Cerebellar nuclear complex (tissue), 1 donor: ENCODE data around the gene HIP1R.

Source experiments
- DNase-seq, 2 experiments: peaks; one replicate each; lab custom pipeline; 2025; lab: John Stamatoyannopoulos, UW

HIP1R gene

DNA sequence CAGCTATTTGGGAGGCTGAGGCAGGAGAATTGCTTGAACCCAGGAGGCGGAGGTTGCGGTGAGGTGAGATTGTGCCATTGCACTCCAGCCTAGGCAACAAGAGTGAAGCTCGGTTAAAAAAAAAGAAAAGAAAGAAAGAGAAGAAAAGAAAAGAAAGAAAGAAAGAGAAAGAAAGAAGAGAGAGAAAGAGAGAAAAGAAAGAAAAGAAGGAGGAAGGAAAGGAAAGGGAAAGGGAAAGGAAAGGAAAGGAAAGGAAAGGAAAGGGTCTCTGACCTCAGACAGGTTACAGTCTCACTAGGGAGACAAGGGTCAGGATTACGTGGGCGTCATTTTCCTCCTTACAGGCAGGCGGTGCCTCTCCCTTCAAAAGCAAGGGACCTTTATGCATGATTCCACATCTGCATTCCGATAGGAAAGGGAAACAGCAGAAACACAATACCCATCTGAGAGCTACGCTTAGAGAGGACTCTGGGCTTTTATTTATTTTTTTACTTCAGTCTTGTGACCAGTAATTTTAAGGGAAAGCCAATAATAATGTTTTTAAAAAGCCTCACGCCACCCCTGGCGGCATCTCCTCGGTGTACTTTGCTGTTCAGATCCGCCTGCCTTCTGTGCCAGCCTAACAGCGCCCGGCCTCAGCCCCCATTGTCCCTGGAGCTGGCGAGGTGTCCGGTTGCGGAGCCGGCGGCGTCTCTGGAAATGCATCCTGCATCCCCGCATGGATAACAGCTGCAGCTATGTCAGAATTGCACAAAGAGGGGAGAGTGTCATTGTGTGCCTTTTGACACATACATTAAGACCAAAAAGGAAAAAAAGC is 945 bp upstream of the HIP1R start:
- DNase-seq, result no peak

- DNase-seq, result no peak
Measured at GRCh38 chr12:122835750-122836026, 431 bp downstream of the HIP1R start.

DNA sequence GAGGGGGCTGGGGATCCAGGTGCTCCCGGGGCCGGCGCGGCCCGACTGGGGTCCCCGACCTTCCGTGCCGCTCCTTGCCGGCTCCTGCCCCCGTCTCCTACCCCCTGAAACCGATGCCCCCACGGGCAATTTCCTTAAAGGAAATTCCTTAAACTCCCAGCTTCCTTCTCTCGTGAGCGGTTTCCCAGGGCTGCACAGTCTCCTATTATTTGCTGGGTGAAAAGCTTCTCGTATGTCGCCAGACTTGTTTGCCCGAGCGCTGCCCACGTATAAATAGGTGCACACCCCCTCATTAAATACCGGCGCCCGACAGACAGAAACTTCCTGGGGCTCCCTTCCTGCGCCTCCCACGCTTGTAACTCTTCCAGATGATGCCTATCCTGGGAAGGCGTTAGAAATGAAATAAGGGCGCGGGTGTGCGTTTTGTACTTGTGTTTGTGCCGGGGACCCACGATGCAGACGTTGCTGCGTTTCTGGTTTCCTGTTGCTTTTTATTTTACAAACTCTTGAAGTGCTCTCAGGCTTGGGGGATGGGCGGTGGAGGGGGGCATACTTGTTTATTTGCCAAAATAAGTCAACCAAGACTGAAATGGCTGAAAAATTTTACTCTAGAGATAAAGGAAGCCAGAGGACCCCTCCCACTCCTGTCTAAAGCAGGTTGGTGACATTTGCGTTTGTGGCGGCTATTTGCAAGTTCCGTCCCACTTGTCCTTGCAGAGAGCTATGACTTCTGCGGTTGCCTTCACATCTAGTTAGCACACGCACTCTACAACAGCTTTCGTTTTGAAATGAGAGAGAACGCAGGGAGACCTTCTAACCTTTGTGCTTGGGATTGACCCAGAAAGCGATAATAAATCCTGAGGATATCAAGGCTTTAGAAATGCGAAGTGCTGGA is 1.0 kb downstream of the HIP1R start:
- no peak for DNase-seq

- no peak for DNase-seq
Measured at GRCh38 chr12:122837306-122838265, 2.3 kb downstream of the HIP1R start.

GRCh38 chr12:122838841-122839240 is 3.6 kb downstream of the HIP1R start:
- DNase-seq, result no peak

DNA sequence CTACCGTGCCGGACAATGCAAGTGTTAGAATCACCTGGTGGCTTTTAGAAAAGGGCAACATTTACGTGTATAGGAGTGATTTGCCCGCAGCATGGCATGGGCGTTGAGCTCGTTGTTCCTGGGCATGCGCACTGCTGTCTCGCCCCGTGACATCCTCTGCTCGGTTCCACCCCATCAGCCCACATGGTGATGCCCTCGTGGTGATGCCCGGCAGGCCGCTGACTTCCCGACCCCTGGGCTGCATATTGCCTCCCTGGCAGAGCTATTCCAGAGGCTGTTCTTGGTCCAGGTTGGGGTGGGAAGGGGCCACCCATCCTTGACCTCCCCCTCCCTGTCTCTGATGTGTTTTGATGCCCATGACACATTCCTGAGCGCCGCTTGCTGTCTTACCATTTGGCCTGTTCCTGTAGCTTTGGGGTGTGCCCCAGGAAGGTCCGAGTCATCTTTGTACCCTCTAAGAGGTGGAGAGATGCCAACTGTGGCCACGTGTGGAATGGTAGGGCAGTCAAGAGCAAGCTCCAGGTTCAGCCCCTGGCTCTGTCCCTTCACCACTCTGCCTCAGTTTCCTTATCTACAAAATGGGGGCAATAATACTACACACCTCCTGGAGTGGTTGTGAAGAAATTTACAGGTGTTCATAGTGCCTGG is 4.8 kb downstream of the HIP1R start:
- no peak for DNase-seq

- DNase-seq, result no peak
Measured at GRCh38 chr12:122840580-122841513, 5.6 kb downstream of the HIP1R start.

- DNase-seq, result no peak
Measured at GRCh38 chr12:122841544-122842321, 6.5 kb downstream of the HIP1R start.

DNA sequence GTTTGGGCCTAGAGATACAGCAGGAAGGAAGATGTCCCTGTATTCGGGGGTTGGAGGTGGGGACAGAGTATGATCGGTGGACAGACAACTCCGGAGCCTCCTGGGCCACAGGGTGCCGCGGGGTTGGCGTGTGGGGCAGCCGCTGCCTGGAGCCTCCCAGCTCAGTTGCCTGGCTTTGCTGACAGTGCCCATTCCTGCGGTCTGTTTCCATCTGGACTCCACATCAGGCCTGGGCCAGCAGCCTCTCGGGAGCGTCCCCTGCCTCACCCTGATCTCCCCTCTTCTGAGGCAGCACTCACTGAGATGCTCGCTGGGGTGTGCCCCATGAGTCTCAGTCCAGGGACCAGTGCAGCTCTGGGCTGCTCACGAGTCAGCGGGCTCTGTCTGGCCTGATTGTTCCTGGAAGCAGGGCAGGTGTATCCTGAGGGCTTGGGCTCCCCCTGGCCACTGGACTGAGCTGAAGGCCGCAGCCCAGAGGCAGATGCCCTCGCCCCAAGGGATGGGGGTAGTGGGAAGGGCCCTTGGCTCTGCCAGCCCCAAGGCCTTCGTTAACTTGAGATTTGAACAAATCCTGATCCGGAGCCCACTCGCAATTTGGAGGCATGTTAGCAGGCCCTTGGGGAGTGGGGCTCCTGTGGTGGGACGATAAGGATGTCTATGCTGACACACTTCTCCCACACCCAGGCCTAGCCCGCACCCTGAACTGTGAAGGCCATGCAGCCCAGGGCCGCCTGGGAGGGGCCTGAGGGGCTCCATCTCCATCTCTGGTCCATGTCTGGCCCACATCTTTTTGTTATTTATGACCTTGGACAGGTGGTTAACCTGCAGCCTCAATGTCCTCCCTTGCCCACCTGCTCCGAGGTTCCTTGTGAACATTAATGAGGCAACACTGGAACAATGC is 7.5 kb downstream of the HIP1R start:
- DNase-seq, result no peak

DNA sequence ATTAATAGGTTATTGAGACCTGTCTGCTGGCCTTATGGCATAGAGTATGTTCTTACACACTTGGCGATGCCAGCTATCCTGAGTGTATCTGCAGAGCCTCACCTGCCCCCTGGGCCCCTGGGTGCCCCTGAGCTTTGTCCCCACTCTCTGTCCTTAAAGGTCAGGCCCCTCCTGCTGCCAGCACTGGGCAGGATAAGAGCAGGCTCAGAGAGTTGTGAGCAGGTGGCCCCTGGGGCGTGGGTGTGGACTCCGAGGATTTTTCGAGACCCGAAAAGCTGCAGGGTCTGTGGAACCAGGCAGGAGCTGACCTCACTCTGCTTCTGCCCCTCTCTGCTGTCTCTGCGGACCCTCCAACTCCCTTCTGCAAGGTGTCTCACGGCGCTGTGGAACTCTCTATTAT is 8.2 kb downstream of the HIP1R start:
- DNase-seq, result no peak

DNA sequence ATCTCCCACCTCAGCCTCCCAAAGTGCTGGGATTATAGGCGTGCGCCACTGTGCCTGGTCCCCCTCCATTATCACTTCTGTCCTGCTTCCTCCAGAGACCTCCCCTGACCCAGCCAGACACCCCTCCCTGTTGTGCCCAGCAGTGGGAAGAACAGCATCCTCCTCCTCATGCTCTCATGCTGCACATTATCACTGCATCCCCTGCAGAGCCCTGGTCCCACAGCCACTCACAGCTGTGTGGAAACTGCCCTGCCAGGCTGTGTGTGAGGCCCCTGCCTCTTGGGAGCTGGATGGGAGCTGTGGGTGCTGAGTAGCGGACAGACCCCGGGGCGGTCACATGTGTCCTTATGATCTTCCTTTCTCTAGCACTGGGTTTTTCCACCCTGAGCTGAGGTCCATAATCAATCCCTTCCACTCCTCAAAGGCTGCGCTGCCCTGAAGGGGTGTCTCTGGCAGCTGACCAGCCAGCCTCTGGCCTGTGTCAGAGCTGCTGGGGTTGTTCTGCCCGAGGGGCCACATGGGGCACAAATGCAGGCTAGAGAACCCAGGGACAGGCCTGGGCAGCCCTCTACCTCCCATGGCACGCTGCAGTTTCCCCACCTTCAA is 9.2 kb downstream of the HIP1R start:
- no peak for DNase-seq

DNA sequence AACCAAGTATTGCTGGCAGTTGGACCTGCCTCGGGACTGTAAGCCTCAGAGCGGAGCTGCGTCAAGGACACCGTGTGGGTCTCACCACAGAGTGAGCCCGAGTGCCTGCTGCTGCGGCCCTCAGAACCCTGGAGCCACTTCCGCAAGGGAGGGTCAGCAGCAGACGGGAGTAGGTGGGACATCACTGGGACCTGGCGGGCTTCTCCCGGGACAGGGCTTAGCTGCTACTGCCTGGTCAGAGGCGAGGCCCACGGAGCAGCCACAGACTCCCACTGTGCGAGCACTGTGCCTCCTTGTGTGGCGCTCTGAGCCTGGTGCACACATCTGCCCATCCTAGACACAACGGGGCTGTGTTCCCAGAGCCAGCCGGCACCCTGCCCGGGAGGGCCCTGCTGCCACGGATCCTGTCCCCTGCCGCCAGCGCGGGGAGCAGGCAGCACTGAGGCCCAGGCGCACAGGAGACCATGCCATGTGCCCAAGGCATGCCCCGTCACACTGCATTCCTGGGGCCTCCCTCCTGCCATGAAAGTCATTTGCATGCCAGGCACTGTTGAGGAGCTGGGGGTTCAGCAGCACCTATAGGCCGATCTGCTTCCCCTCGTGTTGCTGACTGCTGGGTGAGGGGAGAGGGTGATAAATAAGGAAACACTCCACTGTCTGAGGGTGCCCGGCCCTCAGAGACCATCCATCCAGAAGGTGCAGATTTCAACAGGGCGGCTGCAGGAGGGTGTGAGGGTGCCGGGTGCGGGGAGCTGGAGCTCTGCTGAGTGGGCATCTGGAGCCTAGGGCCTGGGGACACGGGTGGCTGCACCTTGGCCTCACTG is 10.0 kb downstream of the HIP1R start:
- no peak for DNase-seq

- no peak for DNase-seq
Measured at GRCh38 chr12:122845865-122846621, 10.8 kb downstream of the HIP1R start.

DNA sequence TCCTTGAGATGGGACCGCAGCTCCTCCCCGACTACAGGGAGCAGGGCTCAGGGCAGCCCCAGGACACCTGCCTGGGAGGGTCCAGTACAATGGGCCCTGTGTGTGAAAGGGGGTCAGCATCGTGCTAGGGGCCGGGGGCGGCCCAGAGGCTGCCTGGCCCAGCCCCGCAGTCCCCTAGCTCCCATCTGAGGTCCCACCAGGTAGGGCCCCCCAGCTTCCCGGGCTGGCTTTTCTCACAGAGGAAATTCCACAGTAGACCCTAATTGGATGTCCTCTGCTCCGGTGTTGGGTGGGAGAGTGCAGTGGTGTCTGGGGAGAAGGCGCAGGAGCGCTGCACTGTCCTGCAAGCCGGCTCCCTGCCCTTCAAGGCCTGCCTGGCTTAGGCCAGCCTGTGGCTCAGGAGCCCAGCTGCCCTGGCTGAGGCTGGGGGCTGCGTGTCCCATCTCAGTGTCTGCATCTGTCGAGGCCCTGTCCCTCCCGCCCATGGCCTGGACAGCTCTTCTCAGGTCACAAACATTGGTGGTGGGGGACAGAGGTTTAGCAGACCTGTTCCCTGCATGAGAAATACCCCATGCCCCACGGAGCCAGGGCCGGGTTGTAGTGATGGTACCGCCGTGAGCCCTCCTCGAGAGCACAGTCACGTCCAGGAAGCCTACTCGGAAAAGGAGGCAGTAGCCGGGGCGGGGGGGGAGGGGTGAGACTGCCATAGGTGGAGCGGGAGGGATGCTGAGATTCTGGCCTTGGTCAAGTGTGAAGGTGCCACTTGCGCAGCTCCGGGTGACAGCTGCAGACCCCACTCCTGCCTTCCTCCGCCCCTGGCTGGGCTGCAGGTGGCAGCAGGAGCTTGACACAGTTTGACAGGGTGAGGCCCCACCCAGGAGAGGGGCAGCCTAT is 11.6 kb downstream of the HIP1R start:
- no peak for DNase-seq

GRCh38 chr12:122847516-122847836 is 12.2 kb downstream of the HIP1R start:
- DNase-seq, result no peak

- no peak for DNase-seq
Measured at GRCh38 chr12:122847921-122848421, 12.7 kb downstream of the HIP1R start.
